ENCODE measurements around the gene EPB41L3.

GRCh38 chr18:5574843-5575242, 31.0 kb upstream of the EPB41L3 start:
- TF ChIP-seq EZH2 (IDR thresholded peaks at IDR 0.05; ENCODE audit: low read length, missing control alignments), result no peak
- TF ChIP-seq CTCF (conservative IDR thresholded peaks at IDR 0.05 in 1 of 2, IDR thresholded peaks at IDR 0.05 in 1 of 2; ENCODE audit: low read depth in 1 of 2, low read length in 2 of 2), result no peak

Measured in fibroblast of lung (primary cell).